Thyroid gland (tissue), 4 donors: ENCODE data around the gene HSPB6. TPM values are rescaled to one million over a fixed set of nuclear protein-coding genes. Genes with fewer than 3 reads are reported as not detected.

ENCODE experiments used
- DNase-seq, 2 donors: peaks; one replicate each; pipeline ENCODE4 v3.0.0-alpha.2; 2019
- H3K27ac ChIP-seq, 3 donors: fragments of 200-600 bp; sonication (generic); 1 replicate in 2 of 3; 2 replicates in 1 of 3; pipeline ENCODE4 v1.5.1; 2016 to 2019; ENCODE audit warnings: mild to moderate bottlenecking in 1 of 3, moderate library complexity in 1 of 3
- H3K27me3 ChIP-seq: fragments of 200-600 bp; sonication (generic); one replicate; pipeline ENCODE4 v1.5.1; 2019
- H3K36me3 ChIP-seq, 2 donors: fragments of 200-600 bp; sonication (generic); one replicate each; pipeline ENCODE4 v1.5.1; 2016 to 2019
- H3K4me1 ChIP-seq, 2 donors: fragments of 200-600 bp; sonication (generic); one replicate each; pipeline ENCODE4 v1.5.1; 2017 to 2019
- H3K4me3 ChIP-seq, 3 donors: fragments of 200-600 bp; sonication (generic); replicated peaks in 1 of 3; 1 replicate in 2 of 3; 2 replicates in 1 of 3; pipeline ENCODE4 v1.5.1; 2016; ENCODE audit warnings: mild to moderate bottlenecking in 1 of 3
- H3K9me3 ChIP-seq: fragments of 200-600 bp; sonication (generic); one replicate; pipeline ENCODE4 v1.5.1; 2017
- POLR2A ChIP-seq, 2 donors: fragments of 450-650 bp; IDR thresholded peaks; one replicate each; pipeline ENCODE4 v1.6.1; 2017; ENCODE audit warnings: antibody characterized with exemption in 2 of 2, mild to moderate bottlenecking in 2 of 2, moderate library complexity in 1 of 2
- WGBS, 2 donors: methylation state at CpG; one replicate each; pipeline ENCODE4 v1.1.5; 2017; 5-methylcytosine and 5-hydroxymethylcytosine counted together
- intact Hi-C: fragments of 100-400 bp; cut with DNase I; formaldehyde crosslinking; loops from one replicate; pipeline ENCODE4 v1.15.1; 2023
- total RNA-seq, 4 donors: library from RNA; depleted of rRNA; stranded (reverse); fragments of >200 nt; gene quantifications; one replicate each; pipeline ENCODE4 v1.2.3, GENCODE V29; 2016
- TF ChIP-seq, protein P1 (sequence below), 6 experiments: fragments of 200-600 bp in 3 of 6; fragments of 450-650 bp in 3 of 6; sonication (generic) in 3 of 6; IDR thresholded peaks; one replicate each; pipeline ENCODE4 v1.5.1; 2016 to 2019; ENCODE audit warnings: antibody characterized with exemption in 6 of 6, mild to moderate bottlenecking in 2 of 6, inconsistent platforms in 1 of 6, moderate library complexity in 1 of 6

The HSPB6 gene
- total RNA-seq, 4 donors from 2014 or later, result 17.3 to 31.8 (median 23.1) TPM

GRCh38 chr19:35722897-35723296 is 33.9 kb downstream of the HSPB6 start:
- H3K4me3 ChIP-seq, result no peak overlapping the region
- no peak for DNase-seq
- H3K27ac ChIP-seq, result no peak overlapping the region
- H3K27me3 ChIP-seq, result no peaks in the 10 kb centered on the region
- peaks cover 8 to 13% of the 10 kb centered on the region in 2 donors for H3K4me1 ChIP-seq
- H3K9me3 ChIP-seq, result no peaks in the 10 kb centered on the region
- TF ChIP-seq POLR2A (IDR thresholded peaks at IDR 0.05), result no peak
- TF ChIP-seq, protein P1, sequence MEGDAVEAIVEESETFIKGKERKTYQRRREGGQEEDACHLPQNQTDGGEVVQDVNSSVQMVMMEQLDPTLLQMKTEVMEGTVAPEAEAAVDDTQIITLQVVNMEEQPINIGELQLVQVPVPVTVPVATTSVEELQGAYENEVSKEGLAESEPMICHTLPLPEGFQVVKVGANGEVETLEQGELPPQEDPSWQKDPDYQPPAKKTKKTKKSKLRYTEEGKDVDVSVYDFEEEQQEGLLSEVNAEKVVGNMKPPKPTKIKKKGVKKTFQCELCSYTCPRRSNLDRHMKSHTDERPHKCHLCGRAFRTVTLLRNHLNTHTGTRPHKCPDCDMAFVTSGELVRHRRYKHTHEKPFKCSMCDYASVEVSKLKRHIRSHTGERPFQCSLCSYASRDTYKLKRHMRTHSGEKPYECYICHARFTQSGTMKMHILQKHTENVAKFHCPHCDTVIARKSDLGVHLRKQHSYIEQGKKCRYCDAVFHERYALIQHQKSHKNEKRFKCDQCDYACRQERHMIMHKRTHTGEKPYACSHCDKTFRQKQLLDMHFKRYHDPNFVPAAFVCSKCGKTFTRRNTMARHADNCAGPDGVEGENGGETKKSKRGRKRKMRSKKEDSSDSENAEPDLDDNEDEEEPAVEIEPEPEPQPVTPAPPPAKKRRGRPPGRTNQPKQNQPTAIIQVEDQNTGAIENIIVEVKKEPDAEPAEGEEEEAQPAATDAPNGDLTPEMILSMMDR (IDR thresholded peaks at IDR 0.05), result no peak
- WGBS, 2 donors, result 90 to 91% methylated on average over 14 to 15 of the region's 16 CpGs
- intact Hi-C loops, result no loop called here
- H3K36me3 ChIP-seq, result peaks cover 67% of the 10 kb centered on the region in 2 donors

- TF ChIP-seq, protein P1 (IDR thresholded peaks at IDR 0.05), result no peak
- TF ChIP-seq POLR2A (IDR thresholded peaks at IDR 0.05), result no peak
- Histone ChIP-seq H3K9me3 (no peaks in the 10 kb centered on the region), H3K36me3 (peaks cover 63% of the 10 kb centered on the region in 2 donors), H3K27ac (no peak overlapping the region), H3K4me1 (peaks cover 8 to 13% of the 10 kb centered on the region in 2 donors), H3K4me3 (no peak overlapping the region), H3K27me3 (no peaks in the 10 kb centered on the region)
- intact Hi-C loops, result no loop called here
- WGBS, 2 donors, result 93 to 99% methylated on average over 9 to 14 of the region's 14 CpGs
- no peak for DNase-seq
Observed at GRCh38 chr19:35722461-35722860, 34.4 kb downstream of the HSPB6 start.

GRCh38 chr19:35721374-35721773 is 35.5 kb downstream of the HSPB6 start:
- Histone ChIP-seq H3K36me3 (peaks cover 53% of the 10 kb centered on the region in 2 donors), H3K27me3 (no peaks in the 10 kb centered on the region), H3K4me1 (peaks cover 10 to 13% of the 10 kb centered on the region in 2 donors), H3K9me3 (no peaks in the 10 kb centered on the region), H3K4me3 (no peak overlapping the region), H3K27ac (no peak overlapping the region)
- no peak for DNase-seq
- WGBS, 2 donors, result 94 to 95% methylated on average over 9 to 16 of the region's 16 CpGs
- intact Hi-C loops, result no loop called here
- TF ChIP-seq, protein P1 (IDR thresholded peaks at IDR 0.05), result no peak
- no peak for TF ChIP-seq POLR2A (IDR thresholded peaks at IDR 0.05)

DNA sequence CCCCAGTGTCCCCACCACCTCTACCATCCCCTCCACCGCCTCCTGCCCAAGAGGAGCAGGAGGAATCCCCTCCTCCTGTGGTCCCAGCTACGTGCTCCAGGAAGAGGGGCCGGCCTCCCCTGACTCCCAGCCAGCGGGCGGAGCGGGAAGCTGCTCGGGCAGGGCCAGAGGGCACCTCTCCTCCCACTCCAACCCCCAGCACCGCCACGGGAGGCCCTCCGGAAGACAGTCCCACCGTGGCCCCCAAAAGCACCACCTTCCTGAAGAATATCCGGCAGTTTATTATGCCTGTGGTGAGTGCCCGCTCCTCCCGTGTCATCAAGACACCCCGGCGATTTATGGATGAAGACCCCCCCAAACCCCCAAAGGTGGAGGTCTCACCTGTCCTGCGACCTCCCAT is 36.2 kb downstream of the HSPB6 start:
- TF ChIP-seq POLR2A (IDR thresholded peaks at IDR 0.05), result no peak
- TF ChIP-seq, protein P1 (IDR thresholded peaks at IDR 0.05), result no peak

GRCh38 chr19:35720163-35720524 is 36.7 kb downstream of the HSPB6 start:
- 93 to 97% methylated on average over 9 of the region's 9 CpGs for WGBS, 2 donors
- Histone ChIP-seq H3K4me1 (peaks cover 18 to 23% of the 10 kb centered on the region in 2 donors), H3K27ac (no peak overlapping the region), H3K4me3 (no peak overlapping the region), H3K9me3 (no peaks in the 10 kb centered on the region), H3K27me3 (no peaks in the 10 kb centered on the region), H3K36me3 (peaks cover 40 to 41% of the 10 kb centered on the region in 2 donors)
- no peak for TF ChIP-seq POLR2A (IDR thresholded peaks at IDR 0.05)
- TF ChIP-seq, protein P1 (IDR thresholded peaks at IDR 0.05), result no peak
- DNase-seq, result no peak
- intact Hi-C loops, result no loop called here

More for the DNA sequence above, 36.2 kb downstream of the HSPB6 start:
- no peaks in the 10 kb centered on the region for H3K27me3 ChIP-seq
- no peak for DNase-seq
- WGBS, 2 donors, result 92 to 100% methylated on average over 3 to 10 of the region's 17 CpGs
- H3K4me3 ChIP-seq, result no peak overlapping the region
- no peak overlapping the region for H3K27ac ChIP-seq
- no peaks in the 10 kb centered on the region for H3K9me3 ChIP-seq
- intact Hi-C loops, result no loop called here
- H3K4me1 ChIP-seq, result peaks cover 17 to 19% of the 10 kb centered on the region in 2 donors
- peaks cover 45 to 46% of the 10 kb centered on the region in 2 donors for H3K36me3 ChIP-seq
